BLaER1 treated with 17β-estradiol and CSF1 and Interleukin-3, amounts not matched to agents 10 nM and 100 nM (cell line): ENCODE data around the gene SLC6A13.

ENCODE experiments used
- H3K27ac ChIP-seq, 11 experiments: shearing (Covaris generic); formaldehyde crosslinking; 2 replicates each; pipeline ENCODE4 v1.8.1; 2022
- H3K27me3 ChIP-seq, 11 experiments: shearing (Covaris generic); formaldehyde crosslinking; 2 replicates each; pipeline ENCODE4 v1.8.1; 2022
- H3K36me3 ChIP-seq, 11 experiments: shearing (Covaris generic); formaldehyde crosslinking; 2 replicates each; pipeline ENCODE4 v1.8.1; 2022
- H3K4me1 ChIP-seq, 10 experiments: shearing (Covaris generic); formaldehyde crosslinking; 2 replicates each; pipeline ENCODE4 v1.8.1; 2022
- H3K4me2 ChIP-seq, 11 experiments: shearing (Covaris generic); formaldehyde crosslinking; 2 replicates each; pipeline ENCODE4 v1.8.1; 2022
- H3K4me3 ChIP-seq, 10 experiments: shearing (Covaris generic); formaldehyde crosslinking; 2 replicates each; pipeline ENCODE4 v1.8.1; 2022
- H3K9ac ChIP-seq, 11 experiments: shearing (Covaris generic); formaldehyde crosslinking; 2 replicates each; pipeline ENCODE4 v1.8.1; 2022
- H3K9me3 ChIP-seq, 11 experiments: shearing (Covaris generic); formaldehyde crosslinking; replicated peaks in 1 of 11; 2 replicates each; pipeline ENCODE4 v1.8.1; 2022
- H4K20me1 ChIP-seq, 11 experiments: shearing (Covaris generic); formaldehyde crosslinking; 2 replicates each; pipeline ENCODE4 v1.8.1; 2022
- Cebpa-rat ChIP-seq, 11 experiments: shearing (Covaris generic); IDR thresholded peaks; 2 replicates each; pipeline ENCODE4 v1.8.1; 2022

SLC6A13 gene

GRCh38 chr12:256225-256624 is 6.4 kb downstream of the SLC6A13 start:
- Histone ChIP-seq H3K9ac (no peak overlapping the region), H3K27ac (no peak overlapping the region), H3K9me3 (no peaks in the 10 kb centered on the region), H3K4me1 (peaks cover 0 to 8% (median 6%) of the 10 kb centered on the region in 10 experiments; a peak in 13 of 20 replicates), H4K20me1 (no peaks in the 10 kb centered on the region), H3K27me3 (no peaks in the 10 kb centered on the region), H3K4me2 (no peak overlapping the region), H3K36me3 (no peaks in the 10 kb centered on the region), H3K4me3 (no peak overlapping the region)
- TF ChIP-seq Cebpa-rat (IDR thresholded peaks at IDR 0.05) = no peak

- H3K27me3 ChIP-seq = no peaks in the 10 kb centered on the region
- peaks cover 0 to 11% (median 6%) of the 10 kb centered on the region in 10 experiments; a peak in 13 of 20 replicates for H3K4me1 ChIP-seq
- H3K36me3 ChIP-seq = no peaks in the 10 kb centered on the region
- no peaks in the 10 kb centered on the region for H4K20me1 ChIP-seq
- H3K4me3 ChIP-seq = no peak overlapping the region
- H3K4me2 ChIP-seq = no peak overlapping the region
- H3K9ac ChIP-seq = no peak overlapping the region
- no peaks in the 10 kb centered on the region for H3K9me3 ChIP-seq
- no peak for TF ChIP-seq Cebpa-rat (IDR thresholded peaks at IDR 0.05)
- H3K27ac ChIP-seq = no peak overlapping the region
Observed at GRCh38 chr12:254912-255311, 7.7 kb downstream of the SLC6A13 start.

GRCh38 chr12:254039-254438 is 8.6 kb downstream of the SLC6A13 start:
- H4K20me1 ChIP-seq = no peaks in the 10 kb centered on the region
- no peak overlapping the region for H3K4me3 ChIP-seq
- H3K27ac ChIP-seq = no peak overlapping the region
- H3K9ac ChIP-seq = no peak overlapping the region
- no peaks in the 10 kb centered on the region for H3K9me3 ChIP-seq
- no peaks in the 10 kb centered on the region for H3K36me3 ChIP-seq
- H3K4me2 ChIP-seq = no peak overlapping the region
- TF ChIP-seq Cebpa-rat (IDR thresholded peaks at IDR 0.05) = no peak
- H3K4me1 ChIP-seq = peaks cover 0 to 11% (median 6%) of the 10 kb centered on the region in 10 experiments; a peak in 13 of 20 replicates
- H3K27me3 ChIP-seq = no peaks in the 10 kb centered on the region

- Histone ChIP-seq H3K27me3 (no peaks in the 10 kb centered on the region), H3K27ac (no peak overlapping the region), H4K20me1 (no peaks in the 10 kb centered on the region), H3K36me3 (no peaks in the 10 kb centered on the region), H3K4me2 (no peak overlapping the region), H3K9me3 (peaks cover under 1 to 8% (median 2%) of the 10 kb centered on the region in 11 experiments; a peak in 18 of 22 replicates), H3K9ac (no peak overlapping the region), H3K4me3 (no peak overlapping the region), H3K4me1 (peaks cover 0 to 11% (median 6%) of the 10 kb centered on the region in 10 experiments; a peak in 13 of 20 replicates)
- no peak for TF ChIP-seq Cebpa-rat (IDR thresholded peaks at IDR 0.05)
Observed at GRCh38 chr12:253116-253831, 9.4 kb downstream of the SLC6A13 start.

- Histone ChIP-seq H3K9ac (no peak overlapping the region), H3K4me2 (no peak overlapping the region), H3K4me1 (peaks cover 0 to 11% (median 6%) of the 10 kb centered on the region in 10 experiments; a peak in 13 of 20 replicates), H3K27ac (no peak overlapping the region), H4K20me1 (no peaks in the 10 kb centered on the region), H3K36me3 (no peaks in the 10 kb centered on the region), H3K4me3 (no peak overlapping the region), H3K27me3 (no peaks in the 10 kb centered on the region), H3K9me3 (peaks cover 6 to 14% (median 8%) of the 10 kb centered on the region in 11 experiments; a peak in 21 of 22 replicates)
- TF ChIP-seq Cebpa-rat (IDR thresholded peaks at IDR 0.05) = no peak
Observed at GRCh38 chr12:252636-253035, 10.0 kb downstream of the SLC6A13 start.

GRCh38 chr12:247271-247670 is 15.4 kb downstream of the SLC6A13 start:
- H3K27me3 ChIP-seq = no peaks in the 10 kb centered on the region
- H3K36me3 ChIP-seq = no peaks in the 10 kb centered on the region
- H3K4me2 ChIP-seq = no peak overlapping the region
- H3K9me3 ChIP-seq = peaks cover 23 to 40% (median 28%) of the 10 kb centered on the region in 11 experiments
- H3K4me3 ChIP-seq = no peak overlapping the region
- no peak overlapping the region for H3K9ac ChIP-seq
- H4K20me1 ChIP-seq = no peaks in the 10 kb centered on the region
- no peak overlapping the region for H3K27ac ChIP-seq
- H3K4me1 ChIP-seq = peaks cover 0 to 11% (median 6%) of the 10 kb centered on the region in 10 experiments; a peak in 13 of 20 replicates
- no peak for TF ChIP-seq Cebpa-rat (IDR thresholded peaks at IDR 0.05)

- Histone ChIP-seq H3K27ac (no peak overlapping the region), H3K4me3 (no peak overlapping the region), H3K27me3 (no peaks in the 10 kb centered on the region), H4K20me1 (no peaks in the 10 kb centered on the region), H3K4me2 (no peak overlapping the region), H3K9ac (no peak overlapping the region), H3K9me3 (peaks cover 23 to 34% (median 25%) of the 10 kb centered on the region in 11 experiments), H3K36me3 (no peaks in the 10 kb centered on the region), H3K4me1 (no peaks in the 10 kb centered on the region)
- TF ChIP-seq Cebpa-rat (IDR thresholded peaks at IDR 0.05) = no peak
Observed at GRCh38 chr12:243381-243780, 19.3 kb downstream of the SLC6A13 start.

GRCh38 chr12:242496-242895 is 20.1 kb downstream of the SLC6A13 start:
- H3K4me2 ChIP-seq = no peak overlapping the region
- no peak overlapping the region for H3K9ac ChIP-seq
- no peaks in the 10 kb centered on the region for H3K36me3 ChIP-seq
- peaks cover 17 to 34% (median 26%) of the 10 kb centered on the region in 11 experiments for H3K9me3 ChIP-seq
- no peak overlapping the region for H3K27ac ChIP-seq
- no peaks in the 10 kb centered on the region for H4K20me1 ChIP-seq
- H3K27me3 ChIP-seq = no peaks in the 10 kb centered on the region
- no peak overlapping the region for H3K4me3 ChIP-seq
- H3K4me1 ChIP-seq = no peaks in the 10 kb centered on the region
- TF ChIP-seq Cebpa-rat (IDR thresholded peaks at IDR 0.05) = no peak

GRCh38 chr12:241266-241665 is 21.4 kb downstream of the SLC6A13 start:
- no peak for TF ChIP-seq Cebpa-rat (IDR thresholded peaks at IDR 0.05)
- H3K9ac ChIP-seq = no peak overlapping the region
- H3K27ac ChIP-seq = no peak overlapping the region

GRCh38 chr12:240566-240965 is 22.1 kb downstream of the SLC6A13 start:
- H3K4me3 ChIP-seq = no peak overlapping the region
- no peaks in the 10 kb centered on the region for H3K4me1 ChIP-seq
- H3K9me3 ChIP-seq = peaks cover 20 to 35% (median 29%) of the 10 kb centered on the region in 11 experiments
- H3K27me3 ChIP-seq = no peaks in the 10 kb centered on the region
- no peak overlapping the region for H3K27ac ChIP-seq
- no peak for TF ChIP-seq Cebpa-rat (IDR thresholded peaks at IDR 0.05)
- no peaks in the 10 kb centered on the region for H3K36me3 ChIP-seq
- no peak overlapping the region for H3K9ac ChIP-seq
- no peak overlapping the region for H3K4me2 ChIP-seq
- H4K20me1 ChIP-seq = no peaks in the 10 kb centered on the region

More at GRCh38 chr12:241266-241665, 21.4 kb downstream of the SLC6A13 start:
- H3K4me1 ChIP-seq = no peaks in the 10 kb centered on the region
- H3K4me3 ChIP-seq = no peak overlapping the region
- peaks cover 17 to 34% (median 26%) of the 10 kb centered on the region in 11 experiments for H3K9me3 ChIP-seq
- H3K36me3 ChIP-seq = no peaks in the 10 kb centered on the region
- H4K20me1 ChIP-seq = no peaks in the 10 kb centered on the region
- no peak overlapping the region for H3K4me2 ChIP-seq
- H3K27me3 ChIP-seq = no peaks in the 10 kb centered on the region
